GM12892 (cell line): ENCODE measurements around the gene TBC1D12. TPM values are rescaled to one million over a fixed set of nuclear protein-coding genes. Genes with fewer than 3 reads are reported as not detected.
A peak's percentile ranks its signal among the peaks of the same experiment; 100 is the strongest.

Experiments
- DNase-seq: peaks from one replicate; pipeline ENCODE4 v3.0.0; 2011; ENCODE audit not compliant: insufficient read length
- FAIRE-seq: peaks from 2 replicates; lab custom pipeline; 2011; peaks lifted over from hg19 to GRCh38; lab: Jason Lieb, UNC
- POLR2A ChIP-seq: IDR thresholded peaks from 2 replicates; pipeline ENCODE4 v1.6.1; 2011; ENCODE audit warnings: low read depth, low read length, control low read depth
- POLR2AphosphoS5 ChIP-seq: IDR thresholded peaks from 2 replicates; pipeline ENCODE4 v1.6.1; 2011; ENCODE audit warnings: low read depth, low read length, control low read depth
- TAF1 ChIP-seq: IDR thresholded peaks from 2 replicates; pipeline ENCODE4 v1.6.1; 2011; ENCODE audit warnings: low read depth, mild to moderate bottlenecking, control low read depth, low read length, borderline replicate concordance
- polyA plus RNA-seq: library from polyadenylated mRNA; unstranded; fragments of >200 nt; gene quantifications from one replicate; pipeline ENCODE4 v1.2.1, GENCODE V29; 2012; ENCODE audit warnings: missing spikeins, inconsistent platforms; ENCODE audit not compliant: missing spikeins

TBC1D12 gene
- polyA plus RNA-seq = 4.9 TPM

- TF ChIP-seq POLR2A = peak; percentile 64; the same call in 1 of the 2 replicates
- peak; percentile 21; the same call in 1 of the 2 replicates for TF ChIP-seq POLR2AphosphoS5
- TF ChIP-seq TAF1 = no peak; the same call in 1 of the 2 replicates
- peak; percentile 71 for DNase-seq
- peak; percentile 98 for FAIRE-seq
These were observed at the start of gene TBC1D12 for GRCh38 chr10:94402204-94402842. Gene TBC1D12, plus strand, starts transcription at chr10:94402541. Its CDS starts 73 bp downstream, at chr10:94402614.

GRCh38 chr10:94353336-94353735 lies 49.0 kb upstream of the TBC1D12 start:
- FAIRE-seq (no peak), DNase-seq (no peak)
- TF ChIP-seq TAF1 (no peak), POLR2AphosphoS5 (no peak), POLR2A (no peak)

GRCh38 chr10:94355841-94356240 lies 46.5 kb upstream of the TBC1D12 start:
- FAIRE-seq = no peak
- no peak for DNase-seq
- TF ChIP-seq POLR2AphosphoS5 = no peak
- no peak for TF ChIP-seq POLR2A
- TF ChIP-seq TAF1 = no peak

- DNase-seq = no peak
- no peak for FAIRE-seq
- no peak for TF ChIP-seq POLR2AphosphoS5
- TF ChIP-seq TAF1 = no peak
- TF ChIP-seq POLR2A = no peak
These were observed 45.1 kb upstream of the TBC1D12 start for GRCh38 chr10:94357193-94357592.

- FAIRE-seq (no peak), DNase-seq (no peak)
- TF ChIP-seq POLR2A (no peak), TAF1 (no peak), POLR2AphosphoS5 (no peak)
These were observed 43.9 kb upstream of the TBC1D12 start for GRCh38 chr10:94358480-94358879.

- FAIRE-seq = peak; percentile 82
- no peak for DNase-seq
- no peak for TF ChIP-seq POLR2A
These were observed 41.1 kb upstream of the TBC1D12 start for GRCh38 chr10:94361171-94361794.

- TF ChIP-seq TAF1 (peak; percentile 68), POLR2A (peak; percentile 95), POLR2AphosphoS5 (peak; percentile 91)
- DNase-seq (peak; percentile 81), FAIRE-seq (peak; percentile 97)
These were observed 39.7 kb upstream of the TBC1D12 start, which contains the start of gene NOC3L for GRCh38 chr10:94362360-94363250. Gene NOC3L, minus strand, starts transcription at chr10:94362939. Its CDS starts 101 bp downstream, at chr10:94362838.

- no peak for FAIRE-seq
- DNase-seq = no peak
- TF ChIP-seq TAF1 = no peak
- TF ChIP-seq POLR2AphosphoS5 = no peak
- TF ChIP-seq POLR2A = no peak
These were observed 39.1 kb upstream of the TBC1D12 start for GRCh38 chr10:94363251-94363565.

GRCh38 chr10:94364482-94364881 lies 37.9 kb upstream of the TBC1D12 start:
- DNase-seq = no peak
- TF ChIP-seq POLR2A = no peak
- TF ChIP-seq TAF1 = no peak
- TF ChIP-seq POLR2AphosphoS5 = no peak
- no peak for FAIRE-seq

GRCh38 chr10:94366382-94366781 lies 36.0 kb upstream of the TBC1D12 start:
- FAIRE-seq (no peak), DNase-seq (no peak)
- TF ChIP-seq POLR2A (no peak), POLR2AphosphoS5 (no peak), TAF1 (no peak)

- no peak for FAIRE-seq
- TF ChIP-seq POLR2AphosphoS5 (no peak), TAF1 (no peak), POLR2A (no peak)
- DNase-seq = no peak
These were observed 31.8 kb upstream of the TBC1D12 start for GRCh38 chr10:94370501-94370900.

GRCh38 chr10:94375374-94375773 lies 27.0 kb upstream of the TBC1D12 start:
- DNase-seq = no peak
- TF ChIP-seq TAF1 (no peak), POLR2AphosphoS5 (no peak), POLR2A (no peak)
- no peak for FAIRE-seq
